Measurements from ENCODE around the gene CELSR3.

The CELSR3 gene

DNA sequence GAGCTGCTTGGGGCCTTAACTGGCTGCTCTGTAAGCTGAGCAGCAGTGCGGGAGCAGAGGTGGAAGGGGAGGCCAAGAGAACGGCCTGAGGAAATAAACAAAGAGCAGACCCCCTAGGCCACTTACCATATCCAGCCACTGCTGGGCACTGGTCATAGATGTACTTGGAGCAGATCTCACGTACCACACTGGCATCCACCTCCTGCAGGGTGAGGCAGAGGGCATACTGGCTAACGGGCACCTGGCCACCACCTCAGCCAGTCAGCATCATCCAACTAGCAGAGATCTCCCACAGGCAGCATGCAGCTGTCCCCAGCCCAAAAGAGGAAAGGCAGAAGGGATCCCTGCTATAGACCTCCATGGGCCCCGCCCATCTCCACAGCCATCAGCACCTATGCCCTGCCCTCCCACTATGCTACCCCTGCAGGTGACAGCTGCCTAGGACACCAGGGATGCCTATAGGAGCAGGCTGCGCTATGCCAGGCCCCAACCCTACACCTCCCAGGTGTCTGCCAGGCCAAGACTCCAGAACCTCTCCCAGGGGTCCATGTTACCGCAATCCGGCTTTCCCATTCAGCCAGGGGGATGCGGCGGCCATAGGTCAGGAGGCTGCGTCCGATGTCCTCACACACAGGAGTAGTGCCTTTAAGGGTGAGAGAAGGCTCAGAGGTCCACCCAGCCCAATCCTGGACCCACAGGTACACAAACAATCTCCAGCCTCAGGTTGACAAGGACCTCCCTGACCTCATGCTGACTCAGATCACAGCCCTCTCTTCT is 63.0 kb downstream of the CELSR3 start:
- DNase-seq (ENCODE audit: low read depth), result no peak

- DNase-seq (ENCODE audit: low read depth), result no peak
These were observed 63.6 kb downstream of the CELSR3 start for GRCh38 chr3:48599077-48599501.

GRCh38 chr3:48598323-48599076 is 64.2 kb downstream of the CELSR3 start:
- DNase-seq (ENCODE audit: low read depth), result no peak

- no peak for DNase-seq (ENCODE audit: low read depth)
These were observed 65.3 kb downstream of the CELSR3 start for GRCh38 chr3:48597408-48597800.

GRCh38 chr3:48596676-48597407 is 65.8 kb downstream of the CELSR3 start:
- no peak for DNase-seq (ENCODE audit: low read depth)

- DNase-seq (ENCODE audit: low read depth), result no peak
These were observed 66.5 kb downstream of the CELSR3 start for GRCh38 chr3:48596157-48596556.

- DNase-seq (ENCODE audit: low read depth), result no peak
These were observed 67.1 kb downstream of the CELSR3 start for GRCh38 chr3:48595526-48596121.

DNA sequence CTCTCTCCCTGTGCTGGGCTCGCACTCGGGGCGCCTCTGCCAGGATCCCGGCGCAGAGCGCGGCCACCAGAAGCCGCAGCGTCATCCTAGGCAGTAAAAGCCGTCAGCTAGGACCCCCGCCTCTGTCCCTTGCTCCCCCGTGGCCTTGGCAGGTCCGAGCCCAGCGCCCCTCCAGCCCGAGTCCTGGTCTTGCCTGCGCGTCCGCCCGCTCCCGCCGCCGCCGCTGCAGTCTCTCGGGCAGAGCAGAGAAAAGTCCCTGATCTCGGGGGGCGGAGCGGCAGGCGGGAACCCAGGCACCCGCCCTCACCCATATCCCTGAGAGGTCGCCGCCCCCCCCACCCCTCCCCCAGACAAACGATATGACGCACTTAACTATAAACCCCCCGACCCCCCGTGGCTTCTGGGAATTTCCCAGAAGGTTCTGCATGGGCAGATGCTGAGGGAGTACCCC is 67.6 kb downstream of the CELSR3 start, which contains the start of gene COL7A1:
Gene COL7A1, minus strand, starts transcription at position 255 of the 451 bp plus-strand sequence. Its CDS starts 170 bp downstream, at position 85.
- DNase-seq (ENCODE audit: low read depth), result no peak

- DNase-seq (ENCODE audit: low read depth), result no peak
These were observed 68.2 kb downstream of the CELSR3 start for GRCh38 chr3:48594417-48595049.

DNA sequence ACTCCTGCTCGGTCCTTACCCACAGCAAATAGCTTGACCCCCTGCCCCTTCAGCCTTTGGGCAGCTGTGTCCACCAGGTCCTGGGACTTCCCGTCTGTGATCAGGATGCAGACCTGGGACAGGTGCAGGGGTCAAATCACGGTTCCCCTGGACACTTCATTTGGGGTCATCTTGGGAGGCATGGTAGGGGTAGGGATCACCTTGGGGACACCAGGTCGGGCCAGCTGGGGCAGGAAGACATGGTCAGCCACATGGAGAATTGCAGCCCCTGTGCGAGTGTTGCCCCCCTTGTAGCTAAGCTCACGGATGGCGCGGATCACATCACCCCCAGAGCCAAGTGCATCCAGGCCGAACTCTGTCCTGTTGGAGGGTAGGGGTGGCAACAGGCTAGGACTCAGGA is 69.3 kb downstream of the CELSR3 start:
- no peak for DNase-seq (ENCODE audit: low read depth)

DNA sequence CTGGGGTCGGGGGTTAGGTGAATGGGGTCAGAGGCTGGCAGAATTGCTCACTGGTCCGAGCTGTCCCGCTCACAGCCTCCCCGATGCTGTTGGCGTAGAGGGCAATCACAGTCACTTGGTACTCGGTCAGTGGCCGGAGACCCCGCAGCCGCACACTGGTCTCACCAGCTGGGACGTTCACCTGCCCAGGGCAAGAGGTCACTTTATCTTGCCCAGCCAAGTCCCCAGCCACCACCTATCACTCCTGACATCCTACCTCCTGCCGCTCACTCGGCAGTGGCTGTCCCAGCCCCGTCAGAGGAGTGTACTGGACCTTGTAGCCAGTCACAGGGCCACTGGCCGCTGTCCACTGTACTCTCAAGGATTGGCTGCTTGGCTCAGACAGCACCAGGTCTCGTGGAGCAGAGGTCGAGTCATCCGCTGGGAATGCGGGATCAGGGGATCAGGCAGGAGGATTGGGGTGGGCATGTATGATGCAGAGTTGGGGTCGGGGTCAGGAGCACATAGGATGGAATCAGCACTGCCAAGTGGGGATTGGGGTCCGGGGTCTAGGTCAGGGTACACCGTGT is 70.1 kb downstream of the CELSR3 start:
- no peak for DNase-seq (ENCODE audit: low read depth)

DNA sequence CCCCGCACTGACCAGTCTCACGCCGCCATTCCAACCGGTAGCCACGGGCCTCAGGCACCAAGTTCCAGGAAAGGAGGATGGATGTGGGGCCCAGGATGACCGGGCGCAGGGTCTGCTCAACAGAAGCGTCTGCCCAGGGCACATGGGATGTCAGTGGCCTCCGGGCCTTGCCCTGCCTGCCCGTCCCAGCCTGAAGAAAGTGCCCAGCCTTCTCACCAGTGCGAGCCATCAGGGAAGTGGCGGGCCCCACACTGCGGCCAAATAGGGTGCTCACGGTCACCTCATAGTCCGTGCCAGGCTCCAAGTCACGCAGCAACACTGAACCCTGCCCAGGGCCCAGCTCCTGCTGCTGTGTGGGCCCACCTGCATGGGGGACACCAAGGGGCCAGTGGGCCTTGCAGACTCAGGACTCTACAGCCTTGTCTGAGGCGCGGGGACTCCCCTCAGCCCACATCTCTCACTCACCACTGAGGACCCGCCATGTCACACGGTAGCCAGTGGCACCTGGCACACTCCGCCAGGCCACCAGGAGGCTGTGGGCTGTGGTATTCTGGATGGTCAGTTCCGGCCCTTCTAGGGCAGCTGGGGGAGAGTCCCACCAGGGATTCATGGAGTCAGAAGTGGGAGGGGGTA is 70.7 kb downstream of the CELSR3 start:
- no peak for DNase-seq (ENCODE audit: low read depth)

GRCh38 chr3:48591436-48591835 is 71.2 kb downstream of the CELSR3 start:
- DNase-seq (ENCODE audit: low read depth), result no peak

DNA sequence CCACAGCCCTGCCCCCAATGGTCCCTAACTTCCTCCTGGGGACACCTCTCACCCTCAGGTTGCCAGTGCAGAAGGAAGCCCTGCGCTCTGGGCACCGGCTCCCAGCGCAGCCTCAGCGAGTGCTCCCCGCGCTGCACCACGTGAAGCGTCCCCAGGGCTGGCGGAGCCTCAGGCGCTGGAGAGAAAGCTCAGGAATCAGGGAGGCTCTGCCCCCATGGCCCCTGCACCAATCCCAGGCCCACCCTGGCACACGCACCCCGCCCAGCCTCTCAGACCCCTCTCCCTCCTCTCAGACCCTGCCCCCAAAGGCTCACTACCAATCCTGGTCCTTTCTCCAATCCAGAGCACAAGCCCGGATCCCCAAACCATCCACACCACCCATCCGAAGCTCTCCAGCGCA is 74.5 kb downstream of the CELSR3 start:
- DNase-seq (ENCODE audit: low read depth), result no peak

GRCh38 chr3:48587686-48588085 is 75.0 kb downstream of the CELSR3 start:
- DNase-seq (ENCODE audit: low read depth), result no peak

Measured in activated T-cell treated with anti-CD3 and anti-CD28 coated beads for 1 hour (primary cell).